ENCODE data around the gene DPEP2.

GRCh38 chr16:68047987-68048386, 48.7 kb upstream of the DPEP2 start:
- TF ChIP-seq CTCF (IDR thresholded peaks at IDR 0.05 in 4 of 5, conservative IDR thresholded peaks at IDR 0.05 in 1 of 5) (no peak), POLR2A (IDR thresholded peaks at IDR 0.05) (no peak)
